ENCODE data around the gene MYMK. TPM values are rescaled to one million over a fixed set of nuclear protein-coding genes. Genes with fewer than 3 reads are reported as not detected.

MYMK gene
- total and polyA plus RNA-seq, 2 of the 4 experiments (the other 2 are of a cell fraction), result not detected

DNA sequence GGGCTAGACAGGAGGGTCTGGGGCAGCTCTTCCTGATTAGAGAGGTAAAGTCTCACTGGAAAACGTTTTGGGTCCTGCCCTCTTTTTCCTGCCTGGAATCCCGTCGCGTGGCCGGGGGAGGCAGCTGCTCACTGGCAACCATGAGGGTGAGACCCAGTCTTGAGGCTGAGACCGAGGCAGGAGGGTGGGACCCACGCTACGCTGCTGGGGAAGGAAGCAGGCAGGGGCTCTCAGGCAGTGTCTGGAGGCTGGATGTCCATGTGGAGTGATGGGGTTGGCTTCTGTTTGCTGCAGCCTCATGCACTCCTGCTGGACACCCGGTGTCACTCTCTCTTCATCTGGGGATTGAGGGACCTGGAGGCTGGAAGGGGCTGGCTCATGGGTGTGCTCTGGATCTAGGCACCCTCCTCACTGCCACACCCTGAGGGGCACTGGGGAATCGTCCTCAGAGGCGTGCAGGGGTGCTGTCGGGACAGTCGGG, 34.5 kb downstream of the MYMK start:
- Histone ChIP-seq H3K56ac (ENCODE audit: extremely low read depth, insufficient read depth, low read length) (no peak overlapping the region), H3K4me1 (ENCODE audit: control insufficient read depth, insufficient read depth, low read length) (peaks cover 4% of the 10 kb centered on the region; the same call in 1 of the 2 replicates), H2BK20ac (ENCODE audit: low read depth, low read length) (no peak overlapping the region), H2BK5ac (ENCODE audit: low read depth, low read length, poor library complexity, severe bottlenecking) (no peak overlapping the region), H4K20me1 (ENCODE audit: insufficient read depth, low read length) (0 out of 2 replicates have a peak, but pooled peaks cover 5% of the 10 kb centered on the region), H3K14ac (replicated peaks; ENCODE audit: low read depth, low read length) (no peak overlapping the region), H3K9me1 (ENCODE audit: insufficient read depth, low read length) (no peaks in the 10 kb centered on the region; the same call in 1 of the 2 replicates), H3K4me3 (ENCODE audit: insufficient read depth, low read depth, low read length) (no peak overlapping the region), H3K23ac (ENCODE audit: low read depth, low read length) (no peak overlapping the region), H3K79me1 (ENCODE audit: low read depth in 1 of 2, low read length in 2 of 2) (no peaks in the 10 kb centered on the region), H4K8ac (ENCODE audit: low read depth in 2 of 2, low read length in 2 of 2) (no peak overlapping the region), H3K27ac (ENCODE audit: insufficient read depth, low read length) (no peak overlapping the region), H2AFZ (replicated peaks; ENCODE audit: low read length, poor library complexity) (no peak overlapping the region), H2BK15ac (ENCODE audit: low read depth, low read length) (no peak overlapping the region), H3K9ac (ENCODE audit: low read depth, low read length) (no peak overlapping the region), H3K4ac (ENCODE audit: low read depth, low read length) (no peak overlapping the region), H3K18ac (ENCODE audit: low read depth, low read length) (no peak overlapping the region), H2AK5ac (ENCODE audit: low read depth, low read length) (no peak overlapping the region), H3K36me3 (ENCODE audit: control insufficient read depth, insufficient read depth, low read length) (no peaks in the 10 kb centered on the region), H2AK9ac (replicated peaks; ENCODE audit: low read depth, low read length, poor library complexity) (no peak overlapping the region), H3K4me2 (ENCODE audit: low read depth, low read length) (no peak overlapping the region), H4K5ac (ENCODE audit: low read depth, low read length) (no peak overlapping the region), H3K27me3 (ENCODE audit: control insufficient read depth, insufficient read depth, low read length) (peaks cover 31% of the 10 kb centered on the region; the same call in 1 of the 2 replicates), H3K9me3 (ENCODE audit: control insufficient read depth, insufficient read depth, low read length) (no peaks in the 10 kb centered on the region), H4K91ac (ENCODE audit: insufficient read depth, low read depth, low read length) (no peak overlapping the region), H2BK120ac (ENCODE audit: low read depth, low read length) (no peak overlapping the region)
- ATAC-seq (ENCODE audit: low read depth), result no peak
- in situ Hi-C loops (cut with MboI; ENCODE audit: low sequenced_read_pairs) (loop anchor here (25.0 kb wide), 1 partner anchor 453 kb away; the partner anchor contains the start of gene GTF3C5), intact Hi-C loops (cut with micrococcal nuclease) (no loop called here), dilution Hi-C loops (cut with HindIII; ENCODE audit: low sequenced_read_pairs, unreplicated experiment) (no loop called here)
- no peak for DNase-seq
- ChIA-PET CTCF (no interaction called here), POLR2A (ENCODE audit: unreplicated experiment) (no interaction called here)
- BruUV-seq (replicated peaks), result no TSS peak
- TF ChIP-seq NFE2L2 (IDR thresholded peaks at IDR 0.05; ENCODE audit: low read depth, low read length) (no peak), MXI1 (IDR thresholded peaks at IDR 0.05; ENCODE audit: borderline replicate concordance, low read depth, low read length) (no peak), RAD21 (IDR thresholded peaks at IDR 0.05; ENCODE audit: low read length) (no peak), BHLHE40 (IDR thresholded peaks at IDR 0.05; ENCODE audit: low read depth, low read length) (no peak), FOS (IDR thresholded peaks at IDR 0.05; ENCODE audit: low read depth, low read length) (no peak), MAFK (IDR thresholded peaks at IDR 0.05; ENCODE audit: low read depth, low read length) (no peak)
- no CpG with 5 or more reads among the region's 13 CpGs for WGBS, 2 experiments (ENCODE audit: extremely low coverage in 2 of 2, insufficient read length in 1 of 2)
